GM13977 (cell line): ENCODE data around the gene UTS2.

Experiments
- DNase-seq: peaks from one replicate; pipeline ENCODE4 v3.0.0; 2012; ENCODE audit warnings: low spot score
- in situ Hi-C: fragments of 300-500 bp; cut with MboI; formaldehyde crosslinking; loops from one replicate; pipeline ENCODE4 v1.12.0; 2022; ENCODE audit warnings: low sequenced_read_pairs, low pct_unique_long_range_greater_than_20kb, mixed read lengths, inconsistent platforms; ENCODE audit not compliant: unreplicated experiment
- TF ChIP-seq, protein P1 (sequence below): IDR thresholded peaks from 2 replicates; pipeline ENCODE4 v1.5.1; 2012; ENCODE audit warnings: mild to moderate bottlenecking, control low read depth; ENCODE audit not compliant: insufficient read depth; ENCODE audit errors: extremely low read depth, missing control alignments

The UTS2 gene

DNA sequence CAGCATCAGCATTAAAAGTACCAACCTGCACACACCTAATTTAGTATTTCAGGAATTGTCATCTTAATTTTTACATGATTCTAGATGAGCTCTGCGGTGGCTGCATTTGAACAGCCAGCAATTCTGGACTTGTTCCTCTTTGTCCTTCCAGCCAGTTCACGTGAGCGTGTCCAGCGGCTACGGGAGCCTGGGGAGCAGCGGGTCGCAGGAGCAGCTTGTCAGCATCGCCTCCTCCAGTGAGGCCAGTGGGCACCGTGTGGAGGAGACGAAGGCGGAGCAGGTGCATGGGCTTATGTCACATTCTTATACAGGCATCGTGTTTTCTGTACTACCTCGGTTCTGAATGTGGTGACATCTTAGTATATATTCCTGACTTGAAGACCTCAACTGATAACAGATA lies 43.1 kb downstream of the UTS2 start:
- in situ Hi-C loops, result no loop called here
- TF ChIP-seq, protein P1, sequence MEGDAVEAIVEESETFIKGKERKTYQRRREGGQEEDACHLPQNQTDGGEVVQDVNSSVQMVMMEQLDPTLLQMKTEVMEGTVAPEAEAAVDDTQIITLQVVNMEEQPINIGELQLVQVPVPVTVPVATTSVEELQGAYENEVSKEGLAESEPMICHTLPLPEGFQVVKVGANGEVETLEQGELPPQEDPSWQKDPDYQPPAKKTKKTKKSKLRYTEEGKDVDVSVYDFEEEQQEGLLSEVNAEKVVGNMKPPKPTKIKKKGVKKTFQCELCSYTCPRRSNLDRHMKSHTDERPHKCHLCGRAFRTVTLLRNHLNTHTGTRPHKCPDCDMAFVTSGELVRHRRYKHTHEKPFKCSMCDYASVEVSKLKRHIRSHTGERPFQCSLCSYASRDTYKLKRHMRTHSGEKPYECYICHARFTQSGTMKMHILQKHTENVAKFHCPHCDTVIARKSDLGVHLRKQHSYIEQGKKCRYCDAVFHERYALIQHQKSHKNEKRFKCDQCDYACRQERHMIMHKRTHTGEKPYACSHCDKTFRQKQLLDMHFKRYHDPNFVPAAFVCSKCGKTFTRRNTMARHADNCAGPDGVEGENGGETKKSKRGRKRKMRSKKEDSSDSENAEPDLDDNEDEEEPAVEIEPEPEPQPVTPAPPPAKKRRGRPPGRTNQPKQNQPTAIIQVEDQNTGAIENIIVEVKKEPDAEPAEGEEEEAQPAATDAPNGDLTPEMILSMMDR, result no peak
- DNase-seq, result no peak

DNA sequence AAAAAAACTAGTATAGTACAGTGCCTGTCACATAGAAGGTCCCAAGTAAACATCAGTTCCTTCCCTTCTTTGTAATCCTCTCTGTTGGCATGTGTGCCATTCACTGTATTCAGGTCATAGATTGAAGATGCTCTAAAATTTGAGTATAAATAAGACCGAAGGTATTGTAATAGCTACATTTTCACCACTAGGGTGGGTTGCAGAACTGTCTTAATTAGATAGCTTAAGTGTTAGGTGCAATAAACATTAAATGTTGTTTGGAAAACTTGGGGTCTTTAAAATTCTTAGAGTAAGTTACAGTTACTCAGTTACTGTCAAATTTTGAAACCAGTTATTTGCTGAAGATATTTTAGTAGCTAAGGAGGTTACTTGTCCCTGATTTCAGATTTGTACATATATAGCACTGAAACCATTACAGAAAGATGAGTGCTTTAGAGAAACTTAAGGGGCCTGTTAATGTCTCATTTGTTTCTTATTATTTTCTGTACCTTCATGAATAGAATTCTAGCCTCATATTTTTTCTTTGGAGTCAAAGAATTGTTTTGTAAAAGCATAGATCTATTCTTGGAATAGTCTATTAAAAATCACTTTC lies 44.5 kb downstream of the UTS2 start:
- in situ Hi-C loops, result no loop called here
- TF ChIP-seq, protein P1, result peak; percentile 59
- peak; percentile 40 for DNase-seq

DNA sequence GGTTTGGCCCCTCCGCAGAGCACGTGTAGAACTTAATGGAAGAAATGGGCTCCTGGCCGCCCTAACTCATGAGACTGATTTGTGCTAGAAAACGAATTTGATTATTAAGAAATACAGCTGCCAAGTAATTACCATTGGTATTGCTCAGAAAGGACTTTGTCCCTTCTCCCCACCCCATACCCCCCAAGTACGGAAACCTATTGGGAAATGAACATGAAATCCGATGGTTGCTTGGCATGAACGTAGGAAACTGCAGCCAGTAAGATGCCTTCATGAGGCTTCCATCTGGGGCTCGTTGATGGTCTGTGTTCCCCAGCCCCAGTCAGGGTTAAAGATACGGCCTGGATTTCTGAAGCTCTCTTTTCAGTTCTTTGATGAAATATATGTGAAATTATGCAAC lies 47.4 kb downstream of the UTS2 start:
- DNase-seq, result no peak
- in situ Hi-C loops, result no loop called here

More for the DNA sequence above, 47.4 kb downstream of the UTS2 start:
- TF ChIP-seq, protein P1, result no peak
